Lung (tissue), 12 donors: ENCODE results near the gene MAP3K13. TPM values are rescaled to one million over a fixed set of nuclear protein-coding genes. Genes with fewer than 3 reads are reported as not detected.

ENCODE experiments used
- ATAC-seq: fragments of 200-7000 bp; cut with Tn5 transposase; one replicate; pipeline ENCODE4 v1.9.1; 2020; ENCODE audit warnings: moderate number of reproducible peaks; ENCODE audit not compliant: insufficient read depth, low FRiP score
- DNase-seq, 3 donors: peaks; one replicate each; pipeline ENCODE4 v3.0.0-alpha.2; 2013 to 2017
- H3K27ac ChIP-seq, 2 donors: one replicate each; pipeline ENCODE4 v1.5.1; 2013; ENCODE audit warnings: mild to moderate bottlenecking in 2 of 2, moderate library complexity in 2 of 2, control low read depth in 1 of 2, inconsistent platforms in 1 of 2, low read depth in 1 of 2, low read length in 1 of 2
- H3K27me3 ChIP-seq, 3 donors: one replicate each; pipeline ENCODE4 v1.5.1; 2013; ENCODE audit warnings: low read length in 2 of 3; ENCODE audit not compliant: control insufficient read depth in 3 of 3, insufficient read depth in 3 of 3
- H3K36me3 ChIP-seq, 4 donors: one replicate each; pipeline ENCODE4 v1.5.1; 2013; ENCODE audit warnings: low read length in 4 of 4, mild to moderate bottlenecking in 1 of 4, moderate library complexity in 1 of 4; ENCODE audit not compliant: control insufficient read depth in 4 of 4, insufficient read depth in 4 of 4
- H3K4me1 ChIP-seq, 5 donors: one replicate each; pipeline ENCODE4 v1.5.1; 2013; ENCODE audit warnings: low read length in 5 of 5, mild to moderate bottlenecking in 2 of 5, moderate library complexity in 1 of 5; ENCODE audit not compliant: control insufficient read depth in 5 of 5, insufficient read depth in 5 of 5
- H3K4me3 ChIP-seq: one replicate; pipeline ENCODE4 v1.5.1; 2013; ENCODE audit warnings: mild to moderate bottlenecking, control low read depth, moderate library complexity
- H3K9ac ChIP-seq, 2 donors: one replicate each; pipeline ENCODE4 v1.5.1; 2013; ENCODE audit warnings: low read length in 2 of 2, control low read depth in 1 of 2; ENCODE audit not compliant: insufficient read depth in 1 of 2
- H3K9me3 ChIP-seq, 4 donors: one replicate each; pipeline ENCODE4 v1.5.1; 2013; ENCODE audit warnings: low read length in 3 of 4, mild to moderate bottlenecking in 1 of 4, moderate library complexity in 1 of 4; ENCODE audit not compliant: control insufficient read depth in 4 of 4, insufficient read depth in 3 of 4
- CTCF ChIP-seq: IDR thresholded peaks from 2 replicates; pipeline ENCODE4 v1.5.1; 2012; ENCODE audit warnings: mild to moderate bottlenecking; ENCODE audit errors: control extremely low read depth, extremely low read depth
- WGBS, 2 donors: extraction: QIAGEN DNeasy Blood & Tissue Kit; methylation state at CpG; one replicate each; pipeline ENCODE4 v1.1.7; 2013; 5-methylcytosine and 5-hydroxymethylcytosine counted together
- polyA plus RNA-seq, 2 donors: library from polyadenylated mRNA; stranded (reverse); fragments of 200-250 nt; gene quantifications; one replicate each; pipeline ENCODE4 v1.2.1, GENCODE V29; 2013
- total RNA-seq, 2 donors: library from RNA; depleted of rRNA in 1 of 2; stranded (reverse); fragments of >200 nt in 1 of 2; gene quantifications; one replicate each; pipeline ENCODE4 v1.2.1, GENCODE V29; 2014 to 2021
- donor health status: control.
- donor health status: control.
- donor health status: Bipolar disorder and iron deficiency.
- donor health status: healthy.
- donor health status: DM: yes; HTN: yes; CAD: no.

Gene MAP3K13
- total and polyA plus RNA-seq, 4 donors = 20.7 to 74.8 (median 29.3) TPM

- Histone ChIP-seq H3K36me3 (peaks cover 11 to 23% (median 17%) of the 10 kb centered on the region in 4 donors), H3K27ac (no peak overlapping the region), H3K9ac (no peak overlapping the region), H3K4me1 (no peaks in the 10 kb centered on the region), H3K9me3 (no peaks in the 10 kb centered on the region), H3K27me3 (no peaks in the 10 kb centered on the region), H3K4me3 (no peak overlapping the region)
- ATAC-seq (no peak), DNase-seq (no peak)
- 77 to 95% methylated on average over 2 of the region's 2 CpGs for WGBS, 2 donors
- TF ChIP-seq CTCF = no peak
These were observed 116.5 kb downstream of the MAP3K13 start for GRCh38 chr3:185479373-185479945.

GRCh38 chr3:185484296-185484695, 121.4 kb downstream of the MAP3K13 start:
- Histone ChIP-seq H3K27me3 (no peaks in the 10 kb centered on the region), H3K4me1 (peaks cover 0 to 4% (median 0%) of the 10 kb centered on the region in 5 donors), H3K9me3 (no peaks in the 10 kb centered on the region), H3K9ac (no peak overlapping the region), H3K27ac (no peak overlapping the region), H3K36me3 (peaks cover 10 to 26% (median 15%) of the 10 kb centered on the region in 4 donors), H3K4me3 (no peak overlapping the region)
- no peak for ATAC-seq
- no peak for TF ChIP-seq CTCF
- DNase-seq = no peak
- WGBS, 2 donors = 62 to 92% methylated on average over 3 of the region's 3 CpGs

GRCh38 chr3:185486394-185486793, 123.5 kb downstream of the MAP3K13 start:
- ATAC-seq (no peak), DNase-seq (peak in 1 of 3 donors; percentile 28)
- H3K9me3 ChIP-seq = no peaks in the 10 kb centered on the region
- WGBS, 2 donors = 70 to 93% methylated on average over 5 of the region's 5 CpGs
- H3K27me3 ChIP-seq = no peaks in the 10 kb centered on the region
- TF ChIP-seq CTCF = no peak
- no peak overlapping the region for H3K9ac ChIP-seq
- no peak overlapping the region for H3K27ac ChIP-seq
- peaks cover 0 to 4% (median 0%) of the 10 kb centered on the region in 5 donors for H3K4me1 ChIP-seq
- no peak overlapping the region for H3K4me3 ChIP-seq
- H3K36me3 ChIP-seq = peaks cover 12 to 23% (median 16%) of the 10 kb centered on the region in 4 donors

- H3K4me1 ChIP-seq = peaks cover 0 to 4% (median 0%) of the 10 kb centered on the region in 5 donors
- DNase-seq = no peak
- no peak overlapping the region for H3K4me3 ChIP-seq
- no peak overlapping the region for H3K9ac ChIP-seq
- H3K27ac ChIP-seq = no peak overlapping the region
- no peaks in the 10 kb centered on the region for H3K27me3 ChIP-seq
- no peaks in the 10 kb centered on the region for H3K9me3 ChIP-seq
- 74 to 84% methylated on average over 5 of the region's 5 CpGs for WGBS, 2 donors
- peaks cover 11 to 20% (median 18%) of the 10 kb centered on the region in 4 donors for H3K36me3 ChIP-seq
- TF ChIP-seq CTCF = no peak
- ATAC-seq = no peak
These were observed 125.5 kb downstream of the MAP3K13 start for GRCh38 chr3:185488465-185488864.
